ENCODE results near the gene ATL1.
"Not testable (repeated sequence)": the region's sequence is repeated elsewhere in the genome, so short reads cannot be mapped to it uniquely, and the experiment has no call there.

The ATL1 gene

GRCh38 chr14:50534997-50535396 is 24.9 kb upstream of the ATL1 start:
- no peak for DNase-seq (ENCODE audit: low read depth in 2 of 2)

GRCh38 chr14:50538034-50538433 is 21.9 kb upstream of the ATL1 start:
- not testable (repeated sequence) for DNase-seq (ENCODE audit: low read depth in 2 of 2)

- no peak for DNase-seq (ENCODE audit: low read depth in 2 of 2)
These were observed 20.9 kb upstream of the ATL1 start for GRCh38 chr14:50539051-50539450.

- DNase-seq (ENCODE audit: low read depth in 2 of 2) = no peak
These were observed 18.8 kb upstream of the ATL1 start for GRCh38 chr14:50541159-50541567.

GRCh38 chr14:50542941-50543418 is 17.0 kb upstream of the ATL1 start:
- no peak for DNase-seq (ENCODE audit: low read depth in 2 of 2)

GRCh38 chr14:50544911-50545310 is 15.0 kb upstream of the ATL1 start:
- DNase-seq (ENCODE audit: low read depth in 2 of 2) = no peak

- no peak for DNase-seq (ENCODE audit: low read depth in 2 of 2)
These were observed 14.3 kb upstream of the ATL1 start for GRCh38 chr14:50545618-50546017.

- DNase-seq (ENCODE audit: low read depth in 2 of 2) = no peak
These were observed 9.7 kb upstream of the ATL1 start for GRCh38 chr14:50550294-50550693.

GRCh38 chr14:50551877-50552276 is 8.1 kb upstream of the ATL1 start:
- no peak for DNase-seq (ENCODE audit: low read depth in 2 of 2)

GRCh38 chr14:50552796-50553195 is 7.1 kb upstream of the ATL1 start:
- DNase-seq (ENCODE audit: low read depth in 2 of 2) = not testable (repeated sequence)

- DNase-seq (ENCODE audit: low read depth in 2 of 2) = peak; percentile 48 to 56
These were observed 963 bp downstream of the ATL1 start for GRCh38 chr14:50560931-50561285.

GRCh38 chr14:50562841-50563240 is 2.9 kb downstream of the ATL1 start:
- DNase-seq (ENCODE audit: low read depth in 2 of 2) = no peak

- no peak for DNase-seq (ENCODE audit: low read depth in 2 of 2)
These were observed 9.8 kb downstream of the ATL1 start for GRCh38 chr14:50569714-50570274.

GRCh38 chr14:50573862-50574261 is 13.9 kb downstream of the ATL1 start:
- no peak for DNase-seq (ENCODE audit: low read depth in 2 of 2)

GRCh38 chr14:50575769-50576168 is 15.8 kb downstream of the ATL1 start:
- no peak for DNase-seq (ENCODE audit: low read depth in 2 of 2)

GRCh38 chr14:50577982-50578381 is 18.0 kb downstream of the ATL1 start:
- DNase-seq (ENCODE audit: low read depth in 2 of 2) = no peak

GRCh38 chr14:50578433-50578832 is 18.5 kb downstream of the ATL1 start:
- no peak for DNase-seq (ENCODE audit: low read depth in 2 of 2)

- DNase-seq (ENCODE audit: low read depth in 2 of 2) = no peak
These were observed 30.5 kb downstream of the ATL1 start for GRCh38 chr14:50590464-50590863.

- DNase-seq (ENCODE audit: low read depth in 2 of 2) = no peak
These were observed 34.8 kb downstream of the ATL1 start for GRCh38 chr14:50594577-50595316.

- no peak for DNase-seq (ENCODE audit: low read depth in 2 of 2)
These were observed 38.8 kb downstream of the ATL1 start for GRCh38 chr14:50598765-50599164.

GRCh38 chr14:50599700-50600444 is 39.9 kb downstream of the ATL1 start:
- DNase-seq (ENCODE audit: low read depth in 2 of 2) = no peak

- DNase-seq (ENCODE audit: low read depth in 2 of 2) = no peak
These were observed 40.9 kb downstream of the ATL1 start for GRCh38 chr14:50600849-50601248.

- no peak for DNase-seq (ENCODE audit: low read depth in 2 of 2)
These were observed 41.4 kb downstream of the ATL1 start for GRCh38 chr14:50601394-50601793.

All from stimulated activated CD8-positive, alpha-beta memory T cell treated with anti-CD3 and anti-CD28 coated beads, Interleukin-15, amount 100 ng/mL, for 48 hours (primary cell).